Measurements from ENCODE around the gene DPM1.

DNA sequence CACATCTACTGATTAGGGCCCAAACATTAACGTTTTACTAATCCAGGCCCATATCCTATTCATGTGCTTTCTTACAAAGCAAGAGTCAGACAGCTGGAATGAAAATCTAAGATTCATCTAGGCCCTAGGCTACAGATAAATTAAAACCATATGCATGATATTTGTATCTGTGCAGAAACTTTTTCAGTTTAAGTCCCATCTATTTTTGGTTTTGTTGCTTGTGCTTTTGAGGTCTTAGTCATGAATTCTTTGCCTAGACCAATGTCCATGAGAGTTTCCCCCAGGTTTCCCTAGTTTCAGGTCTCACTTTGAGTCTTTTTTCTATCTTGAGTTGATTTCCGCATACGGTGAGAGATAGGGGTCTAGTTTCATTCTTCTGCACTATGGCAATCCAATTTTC is 47.3 kb downstream of the DPM1 start:
- TF ChIP-seq, protein P1, sequence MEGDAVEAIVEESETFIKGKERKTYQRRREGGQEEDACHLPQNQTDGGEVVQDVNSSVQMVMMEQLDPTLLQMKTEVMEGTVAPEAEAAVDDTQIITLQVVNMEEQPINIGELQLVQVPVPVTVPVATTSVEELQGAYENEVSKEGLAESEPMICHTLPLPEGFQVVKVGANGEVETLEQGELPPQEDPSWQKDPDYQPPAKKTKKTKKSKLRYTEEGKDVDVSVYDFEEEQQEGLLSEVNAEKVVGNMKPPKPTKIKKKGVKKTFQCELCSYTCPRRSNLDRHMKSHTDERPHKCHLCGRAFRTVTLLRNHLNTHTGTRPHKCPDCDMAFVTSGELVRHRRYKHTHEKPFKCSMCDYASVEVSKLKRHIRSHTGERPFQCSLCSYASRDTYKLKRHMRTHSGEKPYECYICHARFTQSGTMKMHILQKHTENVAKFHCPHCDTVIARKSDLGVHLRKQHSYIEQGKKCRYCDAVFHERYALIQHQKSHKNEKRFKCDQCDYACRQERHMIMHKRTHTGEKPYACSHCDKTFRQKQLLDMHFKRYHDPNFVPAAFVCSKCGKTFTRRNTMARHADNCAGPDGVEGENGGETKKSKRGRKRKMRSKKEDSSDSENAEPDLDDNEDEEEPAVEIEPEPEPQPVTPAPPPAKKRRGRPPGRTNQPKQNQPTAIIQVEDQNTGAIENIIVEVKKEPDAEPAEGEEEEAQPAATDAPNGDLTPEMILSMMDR (IDR thresholded peaks at IDR 0.05; ENCODE audit: low read length) = no peak
- TF ChIP-seq EZH2 (IDR thresholded peaks at IDR 0.05; ENCODE audit: borderline replicate concordance, low read length) = no peak
